ENCODE measurements around the gene VPS13D.
"Not testable (repeated sequence)": the region's sequence is repeated elsewhere in the genome, so short reads cannot be mapped to it uniquely, and the experiment has no call there.

VPS13D gene

DNA sequence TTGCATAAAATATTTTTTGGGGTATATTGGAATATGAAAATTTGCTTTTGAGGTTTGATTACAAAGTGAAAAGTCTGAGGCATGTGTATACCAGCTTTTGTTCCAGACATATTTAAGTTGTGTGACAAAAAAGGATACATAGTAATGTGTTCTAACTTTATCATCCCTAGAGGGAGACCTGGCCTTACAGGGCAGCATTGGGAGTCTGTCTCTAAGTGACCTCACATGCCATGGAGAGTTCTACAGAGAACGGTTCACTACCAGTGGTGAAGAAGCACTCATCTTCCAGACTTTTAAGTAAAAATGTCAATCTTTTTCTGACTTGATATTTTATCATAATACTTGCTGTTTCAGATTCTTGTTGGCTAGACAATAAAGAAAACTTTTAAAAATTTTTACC, 61.0 kb downstream of the VPS13D start:
- DNase-seq = no peak

DNA sequence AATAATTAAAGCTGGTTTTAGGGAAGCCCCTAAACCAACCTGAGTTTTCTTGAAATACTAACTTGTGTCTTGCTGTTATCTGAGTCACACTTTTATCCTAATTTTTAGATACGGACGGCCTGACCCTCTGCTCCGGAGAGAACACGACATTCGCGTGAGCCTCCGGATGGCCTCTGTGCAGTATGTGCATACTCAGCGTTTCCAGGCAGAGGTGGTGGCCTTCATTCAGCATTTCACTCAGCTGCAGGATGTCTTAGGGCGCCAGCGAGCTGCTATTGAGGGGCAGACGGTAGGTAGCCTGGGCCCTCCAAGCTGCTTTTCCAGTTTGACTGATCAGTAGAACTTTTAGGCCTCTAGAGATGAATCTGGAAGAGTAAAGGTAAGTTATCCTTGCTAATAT, 63.6 kb downstream of the VPS13D start:
- DNase-seq = no peak

DNA sequence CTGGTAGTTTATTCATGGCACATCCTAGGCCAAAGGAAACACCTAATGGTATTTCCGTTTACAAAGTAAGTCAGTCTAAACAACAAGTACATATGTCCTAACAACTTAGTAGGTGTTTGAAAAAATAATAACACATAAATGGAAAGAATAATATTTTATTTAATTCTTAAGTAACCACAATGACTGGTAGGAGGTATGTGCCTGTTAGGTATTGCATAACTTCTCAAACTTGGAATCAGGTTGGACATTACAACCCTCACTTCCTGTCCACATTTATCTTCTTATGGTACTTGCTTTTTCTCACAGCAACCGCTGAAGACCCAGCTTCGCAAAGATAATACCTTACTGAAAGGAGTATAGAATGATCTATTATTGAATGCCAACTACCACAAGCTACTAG, 64.2 kb downstream of the VPS13D start:
- no peak for DNase-seq

DNA sequence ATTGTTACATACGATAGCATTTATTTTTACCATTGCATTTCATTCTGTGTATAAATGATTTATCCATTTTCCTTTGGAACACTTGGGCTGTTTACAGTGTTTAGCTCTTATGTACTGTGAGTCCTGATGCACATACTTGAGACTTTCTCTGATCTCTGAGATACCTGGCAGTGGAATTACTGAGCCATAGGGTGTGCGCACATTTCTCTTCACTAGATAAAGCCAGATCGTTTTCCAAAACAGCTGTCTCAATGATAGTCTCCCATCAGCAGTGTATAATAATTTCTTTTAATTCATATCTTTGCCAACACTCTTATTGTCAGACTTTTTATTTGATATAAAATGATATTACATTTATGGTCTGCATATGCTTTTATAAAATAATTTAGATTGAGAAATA, 66.2 kb downstream of the VPS13D start:
- no peak for DNase-seq

DNA sequence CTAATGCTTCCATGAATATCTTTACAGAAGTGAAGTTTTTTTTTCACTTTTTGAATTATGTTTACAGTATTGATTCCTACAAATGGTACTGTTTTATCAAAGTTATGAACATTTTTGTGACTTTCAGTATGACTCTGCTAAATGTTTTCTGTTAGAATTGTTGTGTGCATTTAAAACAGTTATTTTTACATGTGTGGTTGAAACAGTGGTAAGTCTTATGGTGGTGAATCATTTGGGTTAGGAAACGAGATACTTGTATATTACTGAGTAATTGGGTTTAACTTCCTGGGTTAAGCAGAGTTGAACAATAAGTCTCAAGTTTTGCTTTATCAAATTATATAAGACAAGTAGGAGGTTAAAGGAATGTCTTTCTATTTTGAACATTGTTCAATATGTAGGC, 66.8 kb downstream of the VPS13D start:
- no peak for DNase-seq

DNA sequence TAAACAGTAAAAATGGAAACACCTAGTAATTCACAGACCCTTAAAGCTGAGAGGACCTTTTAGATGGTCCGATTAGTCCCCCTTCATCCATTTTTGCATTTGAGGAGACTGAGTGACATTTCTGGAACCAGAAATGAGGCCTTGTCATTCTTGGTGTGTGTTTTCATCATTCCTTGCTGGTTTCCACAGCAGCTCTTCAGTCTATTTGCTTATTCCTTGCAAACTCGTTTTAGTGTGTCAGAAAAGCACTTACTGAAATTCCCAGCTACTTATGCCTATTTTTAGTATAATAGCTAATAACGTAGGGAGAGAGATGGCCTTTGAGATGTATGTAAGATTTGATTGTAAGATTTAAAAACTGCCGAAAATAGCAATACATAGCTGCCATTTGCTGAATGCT, 70.9 kb downstream of the VPS13D start:
- DNase-seq = no peak

DNA sequence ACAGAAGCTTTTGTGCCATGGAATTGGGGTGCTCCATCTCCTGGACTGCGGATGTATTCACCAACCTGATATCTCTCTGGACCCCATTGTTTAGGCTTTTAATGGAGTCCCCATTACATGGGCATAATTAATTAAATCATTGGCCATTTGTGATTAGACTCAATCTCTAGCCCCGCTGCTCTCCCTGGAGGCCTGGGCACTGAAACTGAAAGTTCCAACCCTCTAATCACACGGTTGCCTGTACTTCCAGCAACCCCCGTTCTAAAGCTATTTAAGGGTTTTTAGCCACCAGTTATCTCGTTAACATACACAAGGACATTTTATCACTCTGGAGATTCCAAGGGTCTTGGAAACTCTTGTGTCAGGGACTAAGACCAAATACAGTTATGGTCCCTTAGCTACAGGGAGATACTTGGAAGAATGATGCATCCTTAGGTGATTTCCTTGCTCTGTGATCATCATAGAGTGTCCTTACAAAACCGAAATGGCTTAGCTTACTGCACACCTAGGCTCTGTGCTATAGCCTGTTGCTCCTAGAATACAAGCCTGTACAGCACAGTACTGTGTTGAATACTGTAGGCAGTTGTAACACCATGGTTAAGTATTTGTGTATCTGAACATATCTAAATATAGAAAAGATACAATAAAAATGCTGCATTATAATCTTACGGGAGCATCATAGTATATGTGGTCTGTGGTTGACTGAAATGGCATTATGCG, 71.8 kb downstream of the VPS13D start:
- DNase-seq = no peak

DNA sequence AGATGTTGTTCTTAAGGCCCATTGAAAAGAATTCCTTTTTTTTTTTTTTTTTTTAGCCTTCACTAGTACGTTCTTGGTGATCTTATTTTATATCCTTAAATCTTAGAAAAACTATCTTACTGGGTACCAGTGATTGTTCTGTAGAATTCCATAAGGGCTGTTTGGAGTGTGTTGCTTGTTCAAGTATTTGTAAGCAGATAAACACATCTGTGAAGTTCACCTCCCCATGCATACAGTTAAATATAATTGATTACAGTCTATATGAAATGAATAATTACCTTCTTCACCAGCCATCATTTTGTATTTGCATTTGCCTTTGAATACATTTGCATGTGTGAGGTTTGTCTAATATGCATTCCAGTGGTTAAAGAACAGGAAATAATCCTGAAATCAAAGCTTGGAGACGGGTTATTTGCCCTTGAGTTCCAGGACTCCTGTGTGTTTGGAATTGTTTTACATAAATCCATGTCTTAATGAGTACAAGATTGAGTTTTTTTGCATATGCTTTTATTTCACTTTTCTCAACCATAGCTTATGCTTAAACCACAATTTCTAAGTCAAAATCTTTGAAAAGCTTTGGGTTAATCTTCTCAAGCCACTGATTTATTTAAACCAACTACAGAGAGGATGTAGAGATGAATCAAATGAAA, 73.1 kb downstream of the VPS13D start:
- no peak for DNase-seq

DNA sequence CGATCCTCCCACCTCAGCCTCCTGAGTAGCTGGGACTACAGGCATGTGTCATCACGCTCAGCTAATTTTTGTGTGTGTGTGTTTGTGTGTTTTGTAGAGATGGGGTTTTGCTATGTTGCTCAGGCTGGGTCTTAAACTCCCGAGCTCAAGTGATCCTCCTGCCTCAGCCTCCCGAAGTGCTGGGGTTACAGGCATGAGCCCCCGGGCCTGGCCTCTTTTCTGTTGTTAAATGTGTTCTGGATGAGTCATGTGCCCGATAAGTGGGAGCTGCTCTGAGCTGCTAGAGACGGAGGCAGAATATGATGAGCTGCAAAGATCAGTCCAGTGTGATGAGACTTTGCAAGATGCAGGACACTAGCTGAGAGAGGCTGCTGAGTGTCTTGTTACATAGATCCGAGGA, 75.5 kb downstream of the VPS13D start:
- DNase-seq = no peak

DNA sequence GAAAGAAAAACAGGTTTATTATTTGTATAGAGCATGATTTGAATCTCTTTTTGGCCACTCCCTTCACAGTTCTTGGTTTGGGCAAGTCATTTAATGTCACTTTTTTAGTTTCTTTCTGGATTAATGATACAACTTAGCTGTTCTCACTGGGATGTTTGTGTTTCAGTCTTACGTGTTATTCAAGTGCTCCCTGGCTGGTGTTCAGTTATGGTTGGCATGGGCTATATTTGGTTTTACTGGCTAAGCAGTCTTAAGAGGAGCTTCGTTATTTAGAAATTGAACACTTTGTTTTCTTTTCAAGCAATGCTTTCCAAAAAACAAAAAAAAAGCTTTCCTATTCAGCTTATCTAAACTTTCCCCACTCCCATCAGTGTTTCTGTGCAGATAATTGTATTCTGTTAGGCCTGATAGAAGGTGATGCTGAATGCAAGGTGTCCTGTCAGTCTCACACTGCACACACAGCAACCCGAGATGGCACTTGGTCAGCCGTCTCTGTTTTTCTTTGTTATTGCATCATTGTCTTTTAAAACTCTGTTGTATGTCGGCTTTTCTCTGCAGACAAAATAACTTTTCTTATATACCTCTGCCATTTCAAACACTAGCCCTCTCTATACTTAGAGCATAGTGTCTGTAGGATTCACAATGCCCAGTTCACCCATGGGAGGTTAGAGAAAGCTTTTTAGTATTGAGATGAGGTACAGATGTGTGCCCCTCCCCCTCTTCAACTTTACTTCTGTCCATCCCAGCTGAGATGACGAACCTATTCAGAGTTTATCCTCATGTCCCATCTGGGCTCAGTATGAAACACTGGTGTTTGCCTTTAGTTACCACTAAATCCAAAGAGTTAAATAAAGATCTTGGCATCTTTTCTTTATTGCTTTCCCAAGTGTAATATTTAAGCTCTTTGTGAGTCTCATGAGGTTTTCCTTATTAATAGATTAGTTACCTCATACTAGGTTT, 80.2 kb downstream of the VPS13D start:
- DNase-seq = no peak

DNA sequence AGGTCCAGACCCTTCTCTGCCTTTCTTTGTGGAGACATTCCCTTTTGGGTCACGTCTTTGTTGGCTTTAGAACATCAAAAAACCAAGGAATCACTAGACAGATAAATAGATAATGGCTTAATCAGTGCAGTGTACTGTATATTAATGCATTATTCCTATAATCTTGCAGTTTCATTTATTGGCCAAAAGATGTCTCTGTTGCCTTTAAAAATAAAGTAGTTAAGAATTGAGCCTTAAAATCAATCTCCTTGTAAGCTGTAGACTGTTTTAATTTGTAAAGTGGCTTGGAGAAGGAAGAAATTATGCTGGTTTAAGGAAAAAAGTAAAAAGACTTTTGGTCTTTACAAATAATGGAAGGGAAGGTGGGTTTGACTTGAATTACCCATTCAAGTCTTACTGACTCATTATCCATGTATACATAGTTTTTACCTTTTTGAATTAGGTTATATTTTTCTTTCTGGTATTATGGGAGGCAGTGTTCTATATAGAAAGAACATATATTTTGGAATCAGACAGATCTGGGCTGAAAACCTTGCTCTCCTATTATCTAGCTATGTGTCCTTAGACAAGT, 84.6 kb downstream of the VPS13D start:
- no peak for DNase-seq

DNA sequence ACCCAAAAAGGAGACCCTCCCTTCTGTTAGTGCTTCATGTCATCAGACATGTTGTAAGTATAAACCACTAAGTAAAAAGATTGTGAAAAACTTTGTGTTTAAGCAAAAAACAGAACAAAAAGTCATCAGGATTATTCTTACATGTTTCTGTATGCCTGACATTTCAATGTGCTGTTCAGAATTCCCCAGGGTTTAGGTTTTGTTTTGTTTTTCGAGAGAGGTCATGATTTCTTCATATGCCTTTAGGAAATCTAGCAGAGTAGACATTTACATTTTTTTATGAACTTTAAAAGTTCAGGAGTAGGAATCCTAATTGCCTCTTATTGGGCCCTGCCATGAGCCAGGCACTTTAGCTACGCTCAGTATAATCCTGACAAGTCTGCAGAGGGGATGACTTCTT, 85.3 kb downstream of the VPS13D start:
- no peak for DNase-seq

DNA sequence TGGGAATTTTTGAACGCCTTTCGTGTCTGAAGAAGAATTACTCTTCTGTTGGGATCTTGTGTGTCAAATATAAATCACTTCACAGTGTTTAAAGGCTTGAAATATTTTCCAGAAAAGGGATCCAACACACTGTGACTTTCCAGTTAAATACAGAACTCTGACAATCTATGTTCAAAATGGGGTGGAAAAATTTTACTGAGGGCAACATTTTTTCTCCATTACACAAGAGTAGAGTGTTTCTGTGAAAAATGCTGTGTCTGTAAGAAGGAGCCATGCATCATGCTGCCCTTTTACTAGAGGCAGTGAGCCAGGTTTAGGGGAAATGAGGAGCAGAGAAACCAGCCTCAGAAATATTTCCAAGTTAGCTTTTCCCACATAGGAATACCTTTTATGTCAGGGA, 86.5 kb downstream of the VPS13D start:
- no peak for DNase-seq

DNA sequence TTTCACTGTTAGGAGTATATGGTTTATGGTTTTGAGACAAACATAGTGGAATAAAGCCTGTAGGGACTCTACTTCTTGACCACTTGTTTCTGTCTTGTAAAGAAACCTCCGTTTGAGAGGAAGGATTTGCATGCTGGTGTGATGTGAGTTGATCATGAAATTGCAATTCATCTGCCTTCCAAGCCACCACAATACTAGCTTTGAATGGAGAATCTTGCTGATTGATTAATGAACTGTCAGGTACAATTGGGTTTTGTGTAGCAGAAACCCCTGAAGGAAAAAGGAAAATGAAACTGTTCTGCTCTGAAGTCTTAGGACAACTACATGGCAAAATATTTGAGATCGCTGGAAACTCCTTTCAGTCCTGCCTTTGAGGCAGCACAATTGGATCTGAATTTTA, 90.7 kb downstream of the VPS13D start:
- DNase-seq = no peak

DNA sequence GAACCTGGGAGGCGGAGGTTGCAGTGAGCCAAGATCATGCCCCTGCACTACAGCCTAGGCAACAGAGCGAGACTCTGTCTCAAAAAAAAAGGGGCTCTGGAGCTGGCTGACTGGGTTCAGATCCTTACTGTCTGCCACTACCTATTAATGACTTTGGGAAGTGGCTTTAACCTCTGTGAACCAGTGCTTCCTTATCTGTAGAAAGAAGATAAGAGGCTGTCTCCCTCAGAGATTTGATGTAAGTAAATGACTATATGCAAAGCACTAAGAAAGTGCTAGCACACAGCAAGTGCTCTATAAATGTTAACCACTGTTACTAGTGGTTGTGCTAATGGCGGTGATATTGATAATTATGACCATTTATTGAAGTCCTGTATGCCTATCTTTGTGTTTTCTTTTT, 94.6 kb downstream of the VPS13D start:
- DNase-seq = no peak

DNA sequence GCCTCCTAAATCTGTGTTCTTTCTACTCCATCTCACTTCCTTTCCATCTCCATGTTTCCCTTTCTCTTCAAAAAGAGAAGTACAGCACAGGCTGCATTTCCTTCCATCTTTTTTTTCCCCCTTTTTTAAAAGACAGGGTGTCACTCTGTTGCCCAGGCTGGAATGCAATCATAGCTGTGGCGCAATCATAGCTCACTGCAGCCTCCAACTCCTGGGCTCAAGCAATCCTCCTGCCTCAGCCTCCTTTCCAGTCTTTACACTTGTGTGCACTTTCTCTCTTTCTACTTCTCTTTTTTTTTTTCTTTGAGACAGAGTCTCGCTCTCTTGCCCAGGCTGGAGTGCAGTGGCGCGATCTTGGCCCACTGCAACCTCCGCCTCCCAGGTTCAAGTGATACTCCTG, 95.1 kb downstream of the VPS13D start:
- DNase-seq = not testable (repeated sequence)

DNA sequence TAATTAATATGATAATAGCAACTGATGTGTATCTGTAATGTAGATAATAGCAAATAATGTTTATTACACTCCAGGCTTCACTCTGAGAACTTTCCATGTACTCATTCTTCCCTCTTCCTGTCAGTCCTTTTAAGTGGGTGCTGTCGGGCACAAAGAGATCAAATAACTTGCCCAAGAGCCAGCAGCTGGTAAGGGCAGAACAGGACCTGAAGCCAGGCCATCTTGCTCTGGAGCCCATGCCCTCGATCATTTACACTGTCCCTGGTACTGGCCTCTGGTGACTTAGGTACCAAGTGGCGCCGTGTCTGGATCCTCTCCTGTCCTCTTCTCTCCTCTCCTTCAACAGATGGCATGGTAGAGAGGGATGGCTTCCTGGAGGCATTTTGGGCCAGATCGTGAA, 97.2 kb downstream of the VPS13D start:
- no peak for DNase-seq

DNA sequence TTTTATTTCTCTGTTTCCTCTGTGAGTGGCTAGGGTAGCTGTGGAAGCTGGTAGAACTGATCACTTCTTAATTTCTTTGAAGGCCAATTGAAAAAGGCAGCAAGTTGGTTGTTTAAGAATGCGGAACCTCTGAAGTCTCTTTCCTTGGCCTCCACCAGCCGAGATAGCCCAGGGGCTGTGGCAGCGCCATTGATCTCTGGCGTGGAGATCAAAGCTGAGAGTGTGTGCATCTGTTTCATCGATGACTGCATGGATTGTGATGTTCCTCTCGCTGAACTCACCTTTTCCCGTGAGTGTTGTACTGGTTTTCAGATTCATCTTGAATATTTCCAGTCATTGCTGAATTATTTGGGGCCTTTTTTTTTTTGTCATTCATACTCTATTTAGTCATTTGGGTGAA, 97.7 kb downstream of the VPS13D start:
- no peak for DNase-seq

DNA sequence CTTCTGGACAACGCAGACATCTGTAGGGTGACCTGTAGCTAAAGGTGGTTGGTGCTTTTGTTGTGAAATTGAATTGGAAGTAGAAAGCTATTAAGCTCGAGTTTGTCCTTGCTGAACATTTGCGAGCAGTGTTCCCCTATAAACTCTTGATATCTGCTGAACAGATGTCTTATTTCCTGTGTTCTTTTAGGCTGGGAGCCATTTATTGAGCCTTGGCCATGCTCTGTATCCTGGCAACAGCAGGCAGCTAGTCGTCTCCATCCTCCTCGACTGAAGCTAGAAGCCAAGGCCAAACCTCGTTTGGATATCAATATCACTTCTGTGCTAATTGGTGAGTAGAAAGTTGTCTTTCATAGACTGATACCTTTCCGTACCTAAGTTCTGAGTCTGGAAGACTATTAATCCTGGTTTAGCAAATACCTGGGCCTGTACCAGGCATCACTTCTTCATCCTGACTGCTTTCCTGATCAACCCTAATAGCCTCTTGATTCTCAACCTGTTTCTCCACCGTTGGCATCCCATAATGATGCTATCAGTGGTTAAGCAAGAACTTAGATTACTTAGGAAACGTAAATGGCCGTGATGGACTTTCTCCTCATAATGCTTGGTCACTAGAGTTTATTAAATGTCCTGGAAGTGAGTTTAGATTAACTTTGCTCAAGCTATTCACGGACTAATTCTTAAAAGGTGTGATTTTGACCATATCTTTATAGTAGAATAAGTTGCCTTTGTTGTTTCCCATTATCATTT, 103.4 kb downstream of the VPS13D start:
- DNase-seq = no peak

DNA sequence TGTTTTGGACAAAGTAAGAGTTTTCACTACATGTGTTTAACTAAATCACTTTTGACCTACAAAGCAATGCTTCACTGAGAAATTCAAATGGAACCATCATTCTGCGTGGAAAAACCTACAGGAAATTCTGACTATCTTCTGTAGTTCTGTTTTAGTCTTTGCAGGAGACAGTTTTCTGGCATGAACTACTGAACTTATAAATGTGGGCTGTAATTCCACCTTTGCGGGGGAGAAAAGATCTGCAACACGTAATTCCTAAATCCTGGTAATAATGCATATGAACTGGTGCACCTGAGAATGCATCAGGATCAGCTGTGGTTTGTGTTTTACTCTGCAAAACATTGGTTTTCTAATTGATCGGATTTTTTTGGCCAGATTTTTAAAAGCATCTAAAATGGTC, 106.0 kb downstream of the VPS13D start:
- no peak for DNase-seq

DNA sequence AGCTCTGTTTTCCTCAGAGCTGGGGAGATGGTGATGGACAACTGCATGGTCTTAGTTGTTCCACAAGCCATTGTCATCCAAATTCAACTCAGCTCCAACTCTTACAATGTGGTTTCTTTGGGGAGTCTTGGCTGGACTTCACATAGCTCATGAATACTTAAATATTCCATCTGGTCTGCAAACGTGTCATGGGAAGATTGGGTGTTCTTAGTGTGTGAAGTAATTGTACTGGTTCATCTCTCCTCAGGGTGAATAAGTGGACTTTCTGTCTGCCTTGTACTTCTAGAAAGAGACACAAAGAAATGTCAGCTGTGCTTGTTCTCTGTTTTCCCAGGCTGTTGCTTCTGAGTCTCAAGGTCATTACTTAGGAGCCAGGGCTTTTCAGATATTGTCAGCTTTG, 106.6 kb downstream of the VPS13D start:
- DNase-seq = no peak

DNA sequence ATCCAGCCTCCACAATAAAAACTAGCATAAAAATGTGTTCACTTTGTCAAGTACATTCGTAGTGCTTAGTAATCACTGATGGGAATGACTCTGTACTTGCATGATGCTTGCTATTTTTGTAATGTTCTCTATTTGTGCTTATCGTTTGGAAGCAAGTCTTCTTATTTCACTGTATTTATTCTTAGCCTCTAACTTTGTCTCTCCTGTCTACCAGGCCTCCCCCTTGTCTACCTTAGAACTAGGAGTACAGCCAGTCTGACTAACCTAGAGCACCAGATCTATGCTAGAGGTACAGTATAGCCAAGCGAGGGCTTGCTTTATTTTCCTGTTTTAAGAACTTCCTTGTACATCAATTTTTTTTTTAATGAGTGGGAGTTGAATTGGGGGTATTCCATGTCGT, 108.2 kb downstream of the VPS13D start:
- no peak for DNase-seq

DNA sequence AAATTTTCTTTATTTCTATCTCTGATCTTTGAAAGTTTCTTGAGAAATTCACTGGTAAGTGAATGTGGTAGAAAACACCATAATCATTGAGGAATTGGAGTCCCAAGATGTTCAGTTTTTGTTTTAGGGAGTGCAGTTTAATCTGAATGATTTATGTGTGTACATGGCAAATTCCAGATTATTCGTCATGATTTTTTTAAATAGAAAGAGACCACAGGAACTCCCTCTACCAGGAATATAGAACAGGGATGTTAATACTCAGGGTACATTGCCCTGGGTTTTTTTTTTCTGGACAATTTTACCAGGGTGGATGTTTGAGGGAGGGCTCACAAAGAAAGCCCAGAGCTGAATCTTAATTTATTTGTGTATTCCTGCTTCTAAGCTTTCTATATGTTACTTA, 109.0 kb downstream of the VPS13D start:
- DNase-seq = no peak
